ENCODE data around the gene PRKCA. TPM values are rescaled to one million over a fixed set of nuclear protein-coding genes. Genes with fewer than 3 reads are reported as not detected.

PRKCA gene
- total RNA-seq, 4 donors from 2014 or later: 9.0 to 76.1 (median 15.1) TPM

DNA sequence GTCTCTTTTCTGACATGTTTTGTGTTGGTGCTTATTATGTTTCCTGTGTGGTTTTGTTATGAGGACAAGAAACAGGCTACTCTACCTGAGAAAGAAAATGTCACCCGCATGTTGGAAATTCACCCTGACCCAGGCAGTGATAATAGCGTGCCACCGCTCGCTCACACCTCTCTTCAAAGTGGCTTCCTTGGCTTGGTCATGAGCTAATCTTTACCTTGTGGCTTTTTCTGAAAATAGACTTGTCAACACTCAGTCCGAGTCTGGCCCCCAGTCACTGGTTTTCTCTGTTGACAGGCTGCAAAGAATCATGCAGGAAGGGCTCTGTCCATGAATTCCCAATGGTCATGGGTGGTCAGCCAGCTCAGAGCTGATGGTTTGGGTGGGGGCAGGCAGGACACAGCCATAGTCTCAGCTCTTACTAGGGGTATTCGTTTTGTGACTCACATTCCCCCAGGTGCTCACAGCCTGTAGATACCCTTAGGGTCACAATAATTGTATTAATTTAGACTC, 411.2 kb downstream of the PRKCA start:
- Histone ChIP-seq H3K27me3 (no peaks in the 10 kb centered on the region), H3K36me3 (no peaks in the 10 kb centered on the region), H3K9me3 (no peaks in the 10 kb centered on the region), H3K4me1 (no peaks in the 10 kb centered on the region), H3K27ac (no peak overlapping the region), H3K4me3 (no peak overlapping the region)
- no peak for DNase-seq
- TF ChIP-seq, protein P1, sequence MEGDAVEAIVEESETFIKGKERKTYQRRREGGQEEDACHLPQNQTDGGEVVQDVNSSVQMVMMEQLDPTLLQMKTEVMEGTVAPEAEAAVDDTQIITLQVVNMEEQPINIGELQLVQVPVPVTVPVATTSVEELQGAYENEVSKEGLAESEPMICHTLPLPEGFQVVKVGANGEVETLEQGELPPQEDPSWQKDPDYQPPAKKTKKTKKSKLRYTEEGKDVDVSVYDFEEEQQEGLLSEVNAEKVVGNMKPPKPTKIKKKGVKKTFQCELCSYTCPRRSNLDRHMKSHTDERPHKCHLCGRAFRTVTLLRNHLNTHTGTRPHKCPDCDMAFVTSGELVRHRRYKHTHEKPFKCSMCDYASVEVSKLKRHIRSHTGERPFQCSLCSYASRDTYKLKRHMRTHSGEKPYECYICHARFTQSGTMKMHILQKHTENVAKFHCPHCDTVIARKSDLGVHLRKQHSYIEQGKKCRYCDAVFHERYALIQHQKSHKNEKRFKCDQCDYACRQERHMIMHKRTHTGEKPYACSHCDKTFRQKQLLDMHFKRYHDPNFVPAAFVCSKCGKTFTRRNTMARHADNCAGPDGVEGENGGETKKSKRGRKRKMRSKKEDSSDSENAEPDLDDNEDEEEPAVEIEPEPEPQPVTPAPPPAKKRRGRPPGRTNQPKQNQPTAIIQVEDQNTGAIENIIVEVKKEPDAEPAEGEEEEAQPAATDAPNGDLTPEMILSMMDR (IDR thresholded peaks at IDR 0.05): no peak
- TF ChIP-seq POLR2A (IDR thresholded peaks at IDR 0.05): no peak
- intact Hi-C loops (cut with DNase I; ENCODE audit: low total_unique reads): loop anchor here (10.0 kb wide), 1 partner anchor 191 kb away; no protein-coding TSS in a partner anchor

GRCh38 chr17:66714046-66715023, 411.9 kb downstream of the PRKCA start:
- no peak overlapping the region for H3K27ac ChIP-seq
- H3K36me3 ChIP-seq: no peaks in the 10 kb centered on the region
- intact Hi-C loops (cut with DNase I; ENCODE audit: low total_unique reads): loop anchor here (10.0 kb wide), 1 partner anchor 190 kb away; no protein-coding TSS in a partner anchor
- H3K27me3 ChIP-seq: no peaks in the 10 kb centered on the region
- DNase-seq: no peak
- TF ChIP-seq, protein P1 (IDR thresholded peaks at IDR 0.05): no peak
- no peak for TF ChIP-seq POLR2A (IDR thresholded peaks at IDR 0.05)
- no peaks in the 10 kb centered on the region for H3K4me1 ChIP-seq
- no peaks in the 10 kb centered on the region for H3K9me3 ChIP-seq
- H3K4me3 ChIP-seq: no peak overlapping the region

DNA sequence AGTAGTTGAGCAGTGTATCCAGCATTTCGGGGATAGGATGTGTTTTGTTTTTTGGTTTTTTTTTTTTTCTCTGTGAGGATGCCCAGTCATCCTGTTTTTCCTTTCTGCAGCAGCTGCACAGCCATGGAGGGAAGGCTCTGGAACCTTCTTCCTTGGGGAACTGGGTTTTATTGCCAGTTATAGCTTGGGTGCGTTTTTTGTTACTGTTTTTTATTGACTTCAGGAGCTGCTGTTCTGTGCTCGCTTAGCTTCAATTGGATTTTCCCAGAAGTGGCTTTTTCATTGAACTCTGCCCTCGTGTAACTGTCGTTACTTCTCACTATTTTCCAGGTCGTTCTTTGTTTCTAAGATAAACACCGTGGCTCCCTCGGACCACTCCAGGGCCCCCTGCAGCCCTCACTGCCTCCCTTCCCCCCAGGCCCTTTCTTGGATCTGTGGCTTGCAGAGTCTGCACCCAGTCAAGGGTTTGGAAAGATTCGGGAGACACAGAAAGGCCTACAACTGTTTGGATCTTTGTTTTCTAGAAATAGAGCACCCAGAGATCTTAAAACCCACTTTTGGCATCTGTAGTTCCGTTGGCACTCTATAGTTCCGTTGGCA, 412.8 kb downstream of the PRKCA start:
- Histone ChIP-seq H3K4me3 (no peak overlapping the region), H3K27me3 (no peaks in the 10 kb centered on the region), H3K27ac (no peak overlapping the region), H3K4me1 (no peaks in the 10 kb centered on the region), H3K9me3 (no peaks in the 10 kb centered on the region), H3K36me3 (no peaks in the 10 kb centered on the region)
- intact Hi-C loops (cut with DNase I; ENCODE audit: low total_unique reads): loop anchor here (10.0 kb wide), 1 partner anchor 190 kb away; no protein-coding TSS in a partner anchor
- TF ChIP-seq, protein P1 (IDR thresholded peaks at IDR 0.05): no peak
- no peak for TF ChIP-seq POLR2A (IDR thresholded peaks at IDR 0.05)
- DNase-seq: no peak

DNA sequence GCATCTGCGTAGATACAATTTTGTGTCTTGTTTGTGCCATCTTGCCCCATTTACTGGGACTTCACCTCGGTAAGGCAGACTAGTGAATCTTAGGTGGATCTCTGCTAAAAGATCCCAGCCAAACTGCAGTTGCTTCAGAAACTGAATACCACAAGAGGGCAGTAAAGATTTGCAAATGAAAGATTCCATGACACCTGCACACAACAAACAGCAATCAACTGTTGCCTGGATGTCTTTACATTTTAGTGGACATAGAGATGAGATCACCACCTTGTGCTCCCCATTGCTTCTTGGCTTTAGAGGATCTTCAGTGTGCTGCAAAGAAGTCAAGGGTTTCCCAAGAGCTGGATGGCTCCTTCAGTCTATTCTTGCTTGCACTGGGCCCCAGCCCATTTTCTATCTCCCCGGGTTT, 413.3 kb downstream of the PRKCA start:
- H3K4me1 ChIP-seq: no peaks in the 10 kb centered on the region
- H3K36me3 ChIP-seq: no peaks in the 10 kb centered on the region
- H3K4me3 ChIP-seq: no peak overlapping the region
- H3K9me3 ChIP-seq: no peaks in the 10 kb centered on the region
- intact Hi-C loops (cut with DNase I; ENCODE audit: low total_unique reads): loop anchor here (10.0 kb wide), 1 partner anchor 189 kb away; no protein-coding TSS in a partner anchor
- no peak for TF ChIP-seq POLR2A (IDR thresholded peaks at IDR 0.05)
- TF ChIP-seq, protein P1 (IDR thresholded peaks at IDR 0.05): peak; percentile 58 to 74 (median 68)
- no peak for DNase-seq
- no peak overlapping the region for H3K27ac ChIP-seq
- H3K27me3 ChIP-seq: no peaks in the 10 kb centered on the region

All from uterus (tissue), 4 donors.